Neural cell (in vitro differentiated cells): ENCODE data around the gene TMEM170A. TPM values are rescaled to one million over a fixed set of nuclear protein-coding genes. Genes with fewer than 3 reads are reported as not detected.
"Not testable (repeated sequence)": the region's sequence is repeated elsewhere in the genome, so short reads cannot be mapped to it uniquely, and the experiment has no call there.

Source experiments
- H2AFZ ChIP-seq: fragments of 200-600, 300-800 bp; sonication (generic), shearing (Covaris generic); 2 replicates; pipeline ENCODE4 v1.6.0; 2014; ENCODE audit warnings: low read depth, mild to moderate bottlenecking, antibody characterized with exemption, low read length, moderate library complexity
- H3F3A ChIP-seq: fragments of 200-600 bp; shearing (Covaris generic); 2 replicates; pipeline ENCODE4 v1.6.1; 2016; ENCODE audit warnings: mild to moderate bottlenecking, moderate library complexity, mixed read lengths, antibody characterized with exemption, low read length; ENCODE audit not compliant: insufficient read depth, poor library complexity, severe bottlenecking
- H3K27ac ChIP-seq: fragments of 200-600, 300-800 bp; sonication (generic), shearing (Covaris generic); 2 replicates; pipeline ENCODE4 v1.5.1; 2014; ENCODE audit warnings: mild to moderate bottlenecking, low read length, moderate library complexity
- H3K27me3 ChIP-seq: fragments of 300-800, 200-600 bp; sonication (generic), shearing (Covaris generic); 2 replicates; pipeline ENCODE4 v1.6.0; 2014; ENCODE audit warnings: mild to moderate bottlenecking, low read depth, low read length, moderate library complexity; ENCODE audit not compliant: insufficient read depth
- H3K36me3 ChIP-seq: fragments of 300-800, 200-600 bp; sonication (generic), shearing (Covaris generic); 2 replicates; pipeline ENCODE4 v1.5.1; 2014; ENCODE audit warnings: mild to moderate bottlenecking, antibody characterized with exemption, low read length, moderate library complexity; ENCODE audit not compliant: insufficient read depth
- H3K4me2 ChIP-seq: fragments of 300-800, 200-600 bp; sonication (generic), shearing (Covaris generic); 2 replicates; pipeline ENCODE4 v1.6.0; 2014; ENCODE audit warnings: mild to moderate bottlenecking, low read length
- H3K4me3 ChIP-seq: fragments of 300-800, 200-600 bp; sonication (generic), shearing (Covaris generic); 2 replicates; pipeline ENCODE4 v1.5.1; 2014; ENCODE audit warnings: mild to moderate bottlenecking, low read length, moderate library complexity
- H3K79me2 ChIP-seq: fragments of 200-600 bp; shearing (Covaris generic); replicated peaks from 2 replicates; pipeline ENCODE4 v1.6.0; 2014; ENCODE audit warnings: mild to moderate bottlenecking, low read length, moderate library complexity; ENCODE audit not compliant: insufficient read depth
- H3K9ac ChIP-seq: fragments of 300-800, 200-600 bp; sonication (generic), shearing (Covaris generic); 2 replicates; pipeline ENCODE4 v1.6.1; 2016; ENCODE audit warnings: mild to moderate bottlenecking, low read length, mixed read lengths
- H3K9me2 ChIP-seq: fragments of 200-600 bp; shearing (Covaris generic); 2 replicates; pipeline ENCODE4 v1.6.1; 2016; ENCODE audit warnings: mild to moderate bottlenecking, low read length, mixed read lengths; ENCODE audit not compliant: insufficient read depth
- H3K9me3 ChIP-seq: fragments of 200-600, 300-800 bp; sonication (generic), shearing (Covaris generic); 2 replicates; pipeline ENCODE4 v1.6.1; 2016; ENCODE audit warnings: mild to moderate bottlenecking, mixed run types, low read length, moderate library complexity, mixed read lengths
- H4K20me1 ChIP-seq: fragments of 200-600 bp; shearing (Covaris generic); 2 replicates; pipeline ENCODE4 v1.6.1; 2016; ENCODE audit warnings: mild to moderate bottlenecking, mixed run types; ENCODE audit not compliant: insufficient read depth
- CTCF ChIP-seq: fragments of 450-650 bp; IDR thresholded peaks from 2 replicates; pipeline ENCODE4 v1.5.1; 2014; ENCODE audit warnings: antibody characterized with exemption, mild to moderate bottlenecking, moderate library complexity; ENCODE audit not compliant: poor library complexity, severe bottlenecking
- EP300 ChIP-seq: fragments of 450-650 bp; conservative IDR thresholded peaks from 2 replicates; pipeline ENCODE4 v1.6.1; 2014; ENCODE audit warnings: antibody characterized with exemption, mild to moderate bottlenecking, moderate library complexity; ENCODE audit not compliant: poor library complexity, severe bottlenecking
- EZH2 ChIP-seq: fragments of 200-600, 300-800 bp; shearing (Covaris generic), sonication (generic); IDR thresholded peaks from 2 replicates; pipeline ENCODE4 v1.6.1; 2014; ENCODE audit warnings: antibody characterized with exemption, low read length, borderline replicate concordance, mild to moderate bottlenecking; ENCODE audit not compliant: insufficient read depth, poor library complexity, severe bottlenecking
- MXI1 ChIP-seq: fragments of 450-650 bp; conservative IDR thresholded peaks from 2 replicates; pipeline ENCODE4 v1.6.1; 2014; ENCODE audit warnings: antibody characterized with exemption, mild to moderate bottlenecking; ENCODE audit not compliant: poor library complexity, severe bottlenecking
- POLR2AphosphoS5 ChIP-seq: IDR thresholded peaks from 2 replicates; pipeline ENCODE4 v1.6.1; 2012
- RAD21 ChIP-seq: fragments of 450-650 bp; conservative IDR thresholded peaks from 2 replicates; pipeline ENCODE4 v1.6.1; 2014; ENCODE audit warnings: antibody characterized with exemption, mild to moderate bottlenecking, moderate library complexity
- REST ChIP-seq: IDR thresholded peaks from 2 replicates; pipeline ENCODE4 v1.6.1; 2012; ENCODE audit warnings: borderline replicate concordance
- SMC3 ChIP-seq: fragments of 450-650 bp; conservative IDR thresholded peaks from 2 replicates; pipeline ENCODE4 v1.6.1; 2014; ENCODE audit warnings: antibody characterized with exemption, mild to moderate bottlenecking, moderate library complexity; ENCODE audit not compliant: poor library complexity
- TAF1 ChIP-seq: IDR thresholded peaks from 2 replicates; pipeline ENCODE4 v1.6.1; 2012; ENCODE audit warnings: low read depth
- polyA plus RNA-seq: library from polyadenylated mRNA; depleted of rRNA; stranded (reverse); fragments of >200 nt; gene quantifications from 2 replicates; pipeline ENCODE4 v1.2.3, GENCODE V29; 2014

The TMEM170A gene
- polyA plus RNA-seq, 1 donor from 2014 or later: 35.9 TPM

GRCh38 chr16:75501359-75501758 lies 36.9 kb upstream of the TMEM170A start:
- no peaks in the 10 kb centered on the region for H3F3A ChIP-seq
- no peaks in the 10 kb centered on the region for H4K20me1 ChIP-seq
- no peaks in the 10 kb centered on the region for H3K9me3 ChIP-seq
- H3K79me2 ChIP-seq: no peaks in the 10 kb centered on the region
- H3K4me3 ChIP-seq: no peak overlapping the region
- no peaks in the 10 kb centered on the region for H3K9me2 ChIP-seq
- H3K4me2 ChIP-seq: no peak overlapping the region
- no peaks in the 10 kb centered on the region for H3K27me3 ChIP-seq
- no peak for TF ChIP-seq POLR2AphosphoS5
- no peak for TF ChIP-seq EP300
- no peak for TF ChIP-seq REST
- TF ChIP-seq RAD21: no peak
- no peak for TF ChIP-seq CTCF
- no peak for TF ChIP-seq EZH2
- no peak for TF ChIP-seq TAF1
- no peak for TF ChIP-seq MXI1
- TF ChIP-seq SMC3: no peak
- no peak overlapping the region for H3K27ac ChIP-seq
- no peak overlapping the region for H2AFZ ChIP-seq
- H3K36me3 ChIP-seq: no peaks in the 10 kb centered on the region
- H3K9ac ChIP-seq: no peak overlapping the region

- H3K9me2 ChIP-seq, H2AFZ ChIP-seq, H3K9me3 ChIP-seq, H3K4me3 ChIP-seq, H3K9ac ChIP-seq, H3F3A ChIP-seq, H3K36me3 ChIP-seq, H3K27ac ChIP-seq, H4K20me1 ChIP-seq, H3K4me2 ChIP-seq, H3K79me2 ChIP-seq: not testable (repeated sequence)
- H3K27me3 ChIP-seq: peaks cover 15% of the 10 kb centered on the region
Measured at GRCh38 chr16:75498605-75499322, 34.3 kb upstream of the TMEM170A start.

GRCh38 chr16:75497558-75497957 lies 33.1 kb upstream of the TMEM170A start:
- Histone ChIP-seq H3K9me3 (no peaks in the 10 kb centered on the region), H3K36me3 (no peaks in the 10 kb centered on the region), H3K27me3 (peaks cover 15% of the 10 kb centered on the region), H3F3A (no peaks in the 10 kb centered on the region), H3K4me3 (no peak overlapping the region), H3K4me2 (no peak overlapping the region), H3K79me2 (no peaks in the 10 kb centered on the region), H3K27ac (no peak overlapping the region), H4K20me1 (no peaks in the 10 kb centered on the region), H3K9me2 (no peaks in the 10 kb centered on the region), H3K9ac (no peak overlapping the region), H2AFZ (no peak overlapping the region)
- TF ChIP-seq SMC3 (no peak), REST (no peak), MXI1 (no peak), EP300 (no peak), EZH2 (no peak), TAF1 (no peak), RAD21 (no peak), CTCF (no peak), POLR2AphosphoS5 (no peak)
